Neural cell (in vitro differentiated cells): ENCODE measurements around the gene ATP2C2.

Experiments
- EP300 ChIP-seq: fragments of 450-650 bp; conservative IDR thresholded peaks from 2 replicates; pipeline ENCODE4 v1.6.1; 2014; ENCODE audit warnings: antibody characterized with exemption, mild to moderate bottlenecking, moderate library complexity; ENCODE audit not compliant: poor library complexity, severe bottlenecking
- EZH2 ChIP-seq: fragments of 200-600, 300-800 bp; shearing (Covaris generic), sonication (generic); IDR thresholded peaks from 2 replicates; pipeline ENCODE4 v1.6.1; 2014; ENCODE audit warnings: antibody characterized with exemption, low read length, borderline replicate concordance, mild to moderate bottlenecking; ENCODE audit not compliant: insufficient read depth, poor library complexity, severe bottlenecking
- MXI1 ChIP-seq: fragments of 450-650 bp; conservative IDR thresholded peaks from 2 replicates; pipeline ENCODE4 v1.6.1; 2014; ENCODE audit warnings: antibody characterized with exemption, mild to moderate bottlenecking; ENCODE audit not compliant: poor library complexity, severe bottlenecking
- POLR2AphosphoS5 ChIP-seq: IDR thresholded peaks from 2 replicates; pipeline ENCODE4 v1.6.1; 2012
- RAD21 ChIP-seq: fragments of 450-650 bp; conservative IDR thresholded peaks from 2 replicates; pipeline ENCODE4 v1.6.1; 2014; ENCODE audit warnings: antibody characterized with exemption, mild to moderate bottlenecking, moderate library complexity
- SMC3 ChIP-seq: fragments of 450-650 bp; conservative IDR thresholded peaks from 2 replicates; pipeline ENCODE4 v1.6.1; 2014; ENCODE audit warnings: antibody characterized with exemption, mild to moderate bottlenecking, moderate library complexity; ENCODE audit not compliant: poor library complexity
- TAF1 ChIP-seq: IDR thresholded peaks from 2 replicates; pipeline ENCODE4 v1.6.1; 2012; ENCODE audit warnings: low read depth
- TF ChIP-seq, protein P1 (sequence below): IDR thresholded peaks from 2 replicates; pipeline ENCODE4 v1.6.1; 2012; ENCODE audit warnings: borderline replicate concordance
- TF ChIP-seq, protein P2 (sequence below): fragments of 450-650 bp; IDR thresholded peaks from 2 replicates; pipeline ENCODE4 v1.5.1; 2014; ENCODE audit warnings: antibody characterized with exemption, mild to moderate bottlenecking, moderate library complexity; ENCODE audit not compliant: poor library complexity, severe bottlenecking

- TF ChIP-seq POLR2AphosphoS5 (no peak), MXI1 (no peak), EZH2 (no peak), EP300 (no peak), TAF1 (no peak), SMC3 (no peak), RAD21 (no peak)
- TF ChIP-seq, protein P1, sequence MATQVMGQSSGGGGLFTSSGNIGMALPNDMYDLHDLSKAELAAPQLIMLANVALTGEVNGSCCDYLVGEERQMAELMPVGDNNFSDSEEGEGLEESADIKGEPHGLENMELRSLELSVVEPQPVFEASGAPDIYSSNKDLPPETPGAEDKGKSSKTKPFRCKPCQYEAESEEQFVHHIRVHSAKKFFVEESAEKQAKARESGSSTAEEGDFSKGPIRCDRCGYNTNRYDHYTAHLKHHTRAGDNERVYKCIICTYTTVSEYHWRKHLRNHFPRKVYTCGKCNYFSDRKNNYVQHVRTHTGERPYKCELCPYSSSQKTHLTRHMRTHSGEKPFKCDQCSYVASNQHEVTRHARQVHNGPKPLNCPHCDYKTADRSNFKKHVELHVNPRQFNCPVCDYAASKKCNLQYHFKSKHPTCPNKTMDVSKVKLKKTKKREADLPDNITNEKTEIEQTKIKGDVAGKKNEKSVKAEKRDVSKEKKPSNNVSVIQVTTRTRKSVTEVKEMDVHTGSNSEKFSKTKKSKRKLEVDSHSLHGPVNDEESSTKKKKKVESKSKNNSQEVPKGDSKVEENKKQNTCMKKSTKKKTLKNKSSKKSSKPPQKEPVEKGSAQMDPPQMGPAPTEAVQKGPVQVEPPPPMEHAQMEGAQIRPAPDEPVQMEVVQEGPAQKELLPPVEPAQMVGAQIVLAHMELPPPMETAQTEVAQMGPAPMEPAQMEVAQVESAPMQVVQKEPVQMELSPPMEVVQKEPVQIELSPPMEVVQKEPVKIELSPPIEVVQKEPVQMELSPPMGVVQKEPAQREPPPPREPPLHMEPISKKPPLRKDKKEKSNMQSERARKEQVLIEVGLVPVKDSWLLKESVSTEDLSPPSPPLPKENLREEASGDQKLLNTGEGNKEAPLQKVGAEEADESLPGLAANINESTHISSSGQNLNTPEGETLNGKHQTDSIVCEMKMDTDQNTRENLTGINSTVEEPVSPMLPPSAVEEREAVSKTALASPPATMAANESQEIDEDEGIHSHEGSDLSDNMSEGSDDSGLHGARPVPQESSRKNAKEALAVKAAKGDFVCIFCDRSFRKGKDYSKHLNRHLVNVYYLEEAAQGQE, result no peak
- TF ChIP-seq, protein P2, sequence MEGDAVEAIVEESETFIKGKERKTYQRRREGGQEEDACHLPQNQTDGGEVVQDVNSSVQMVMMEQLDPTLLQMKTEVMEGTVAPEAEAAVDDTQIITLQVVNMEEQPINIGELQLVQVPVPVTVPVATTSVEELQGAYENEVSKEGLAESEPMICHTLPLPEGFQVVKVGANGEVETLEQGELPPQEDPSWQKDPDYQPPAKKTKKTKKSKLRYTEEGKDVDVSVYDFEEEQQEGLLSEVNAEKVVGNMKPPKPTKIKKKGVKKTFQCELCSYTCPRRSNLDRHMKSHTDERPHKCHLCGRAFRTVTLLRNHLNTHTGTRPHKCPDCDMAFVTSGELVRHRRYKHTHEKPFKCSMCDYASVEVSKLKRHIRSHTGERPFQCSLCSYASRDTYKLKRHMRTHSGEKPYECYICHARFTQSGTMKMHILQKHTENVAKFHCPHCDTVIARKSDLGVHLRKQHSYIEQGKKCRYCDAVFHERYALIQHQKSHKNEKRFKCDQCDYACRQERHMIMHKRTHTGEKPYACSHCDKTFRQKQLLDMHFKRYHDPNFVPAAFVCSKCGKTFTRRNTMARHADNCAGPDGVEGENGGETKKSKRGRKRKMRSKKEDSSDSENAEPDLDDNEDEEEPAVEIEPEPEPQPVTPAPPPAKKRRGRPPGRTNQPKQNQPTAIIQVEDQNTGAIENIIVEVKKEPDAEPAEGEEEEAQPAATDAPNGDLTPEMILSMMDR, result no peak
Observed at GRCh38 chr16:84324434-84325262, 43.7 kb upstream of the ATP2C2 start.
